GM12891 (cell line): ENCODE results near the gene SCD.

Experiments
- PAX5 ChIP-seq: IDR thresholded peaks from 2 replicates; pipeline ENCODE4 v1.6.1; 2011; ENCODE audit warnings: low read length, moderate library complexity, mild to moderate bottlenecking; ENCODE audit not compliant: insufficient read depth, severe bottlenecking
- POLR2A ChIP-seq: IDR thresholded peaks from 2 replicates; pipeline ENCODE4 v1.6.1; 2011; ENCODE audit warnings: low read depth, low read length, control low read depth
- POLR2AphosphoS5 ChIP-seq: IDR thresholded peaks from 2 replicates; pipeline ENCODE4 v1.6.1; 2011; ENCODE audit warnings: low read depth, low read length, control low read depth
- SPI1 ChIP-seq: IDR thresholded peaks from 2 replicates; pipeline ENCODE4 v1.6.1; 2011; ENCODE audit warnings: low read depth, low read length, control low read depth
- TAF1 ChIP-seq: IDR thresholded peaks from 2 replicates; pipeline ENCODE4 v1.6.1; 2011; ENCODE audit warnings: low read depth, low read length, control low read depth

GRCh38 chr10:100350914-100351485, 4.0 kb downstream of the SCD start:
- TF ChIP-seq TAF1, result no peak
- no peak for TF ChIP-seq POLR2A
- TF ChIP-seq SPI1, result no peak
- TF ChIP-seq POLR2AphosphoS5, result no peak
- TF ChIP-seq PAX5, result no peak
